GM12878 (cell line): ENCODE data around the gene UBR2. TPM values are rescaled to one million over a fixed set of nuclear protein-coding genes. Genes with fewer than 3 reads are reported as not detected.

Experiments
- ATAC-seq: fragments of 200-7000 bp; cut with Tn5 transposase; 3 replicates; pipeline ENCODE4 v1.9.1; 2020; ENCODE audit warnings: mild to moderate bottlenecking, moderate library complexity
- BruUV-seq: library from RNA; stranded (reverse); fragments of 400-500 nt; replicated peaks from 2 replicates; lab custom pipeline; 2021; lab: Mats Ljungman, UMichigan
- CTCF ChIA-PET: fragments of 300-600 bp; sonication (Branson Sonifier 250); formaldehyde crosslinking; extraction: SDS; loops from one replicate; lab custom pipeline; 2021; ENCODE audit warnings: inconsistent platforms; lab: Yijun Ruan, JAX
- POLR2A ChIA-PET: fragments of 350-600 bp; formaldehyde crosslinking; extraction: SDS; loops from one replicate; lab custom pipeline; 2021; ENCODE audit warnings: inconsistent platforms; lab: Charles Lee
- RAD21 ChIA-PET: fragments of 300-600 bp; sonication (Branson Sonifier 250); formaldehyde crosslinking; loops from one replicate; lab custom pipeline; 2023; ENCODE audit warnings: antibody characterized with exemption; ENCODE audit not compliant: unreplicated experiment; lab: Charles Lee
- SMC1A ChIA-PET: fragments of 300-600 bp; sonication (Branson Sonifier 250); formaldehyde crosslinking; loops from one replicate; lab custom pipeline; 2023; ENCODE audit not compliant: unreplicated experiment, uncharacterized antibody; lab: Charles Lee
- DNase-seq: peaks from one replicate; pipeline ENCODE4 v3.0.0-alpha.2; 2011; ENCODE audit warnings: low read depth, low spot score
- FAIRE-seq: peaks from 3 replicates; lab custom pipeline; 2011; peaks lifted over from hg19 to GRCh38; lab: Jason Lieb, UNC
- H2AFZ ChIP-seq: 2 replicates; pipeline ENCODE4 v1.6.0; 2011; ENCODE audit warnings: low read depth, low read length, control low read depth; ENCODE audit not compliant: control insufficient read depth
- H3K27ac ChIP-seq: 2 replicates; pipeline ENCODE4 v1.5.1; 2011; ENCODE audit warnings: control low read depth; ENCODE audit not compliant: control insufficient read depth, insufficient read depth
- H3K27me3 ChIP-seq, 2 experiments: replicated peaks in 1 of 2; 2 replicates each; pipeline versions ENCODE4 v1.6.0 to v1.6.1; 2011; ENCODE audit warnings: low read length in 1 of 2; ENCODE audit not compliant: control insufficient read depth in 2 of 2, insufficient read depth in 2 of 2
- H3K36me3 ChIP-seq, 2 experiments: 2 replicates each; pipeline ENCODE4 v1.5.1; 2011; ENCODE audit warnings: low read length in 1 of 2; ENCODE audit not compliant: control insufficient read depth in 2 of 2, insufficient read depth in 2 of 2
- H3K4me1 ChIP-seq: 2 replicates; pipeline ENCODE4 v1.6.1; 2011; ENCODE audit warnings: mild to moderate bottlenecking, low read length, moderate library complexity, mixed read lengths; ENCODE audit not compliant: control insufficient read depth, insufficient read depth
- H3K4me2 ChIP-seq: 2 replicates; pipeline ENCODE4 v1.6.0; 2011; ENCODE audit warnings: control low read depth; ENCODE audit not compliant: control insufficient read depth, insufficient read depth
- H3K4me3 ChIP-seq: fragments of 200-600 bp; sonication (generic); 2 replicates; pipeline ENCODE4 v1.5.1; 2016
- H3K79me2 ChIP-seq: 2 replicates; pipeline ENCODE4 v1.6.0; 2011; ENCODE audit warnings: low read length; ENCODE audit not compliant: control insufficient read depth, insufficient read depth
- H3K9ac ChIP-seq: 2 replicates; pipeline ENCODE4 v1.8.0; 2011; ENCODE audit warnings: low read length, control low read depth, mixed read lengths; ENCODE audit not compliant: control insufficient read depth, insufficient read depth
- H3K9me3 ChIP-seq: replicated peaks from 3 replicates; pipeline ENCODE4 v1.5.1; 2011; ENCODE audit warnings: mild to moderate bottlenecking, low read length; ENCODE audit not compliant: control insufficient read depth, insufficient read depth
- H4K20me1 ChIP-seq: 2 replicates; pipeline ENCODE4 v1.6.0; 2011; ENCODE audit not compliant: control insufficient read depth, insufficient read depth
- ATF3 ChIP-seq: IDR thresholded peaks from 2 replicates; pipeline ENCODE4 v1.6.1; 2011; ENCODE audit warnings: low read depth, mild to moderate bottlenecking, low read length, moderate library complexity, borderline replicate concordance; ENCODE audit errors: extremely low read depth
- CBFB ChIP-seq: IDR thresholded peaks from 2 replicates; pipeline ENCODE4 v1.6.1; 2016; ENCODE audit warnings: antibody characterized with exemption, low read depth
- HCFC1 ChIP-seq: fragments of 150-350 bp; IDR thresholded peaks from 2 replicates; pipeline ENCODE4 v1.6.1; 2014; ENCODE audit warnings: low read length
- HDAC2 ChIP-seq: fragments of 200-600 bp; sonication (generic); IDR thresholded peaks from 2 replicates; pipeline ENCODE4 v1.6.1; 2017
- HDAC6 ChIP-seq: fragments of 200-600 bp; sonication (generic); IDR thresholded peaks from one replicate; pipeline ENCODE4 v1.8.0; 2017; ENCODE audit warnings: antibody characterized with exemption; ENCODE audit not compliant: unreplicated experiment
- SUZ12 ChIP-seq: fragments of 200-600 bp; sonication (generic); IDR thresholded peaks from one replicate; pipeline ENCODE4 v1.6.1; 2018; ENCODE audit warnings: antibody characterized with exemption, mild to moderate bottlenecking; ENCODE audit not compliant: unreplicated experiment
- ZBTB11 ChIP-seq: fragments of 450-650 bp; formaldehyde crosslinking; IDR thresholded peaks from 2 replicates; pipeline ENCODE4 v1.5.0; 2022; ENCODE audit warnings: mild to moderate bottlenecking, missing genetic modification characterization
- ZZZ3 ChIP-seq: IDR thresholded peaks from 2 replicates; pipeline ENCODE4 v1.6.1; 2011; ENCODE audit warnings: low read depth; ENCODE audit not compliant: control insufficient read depth, insufficient read length
- WGBS: methylation state at CpG from one replicate; pipeline ENCODE4 v1.1.6; 2016; ENCODE audit warnings: low lambda C conversion rate; ENCODE audit not compliant: insufficient replicate concordance, insufficient coverage; ENCODE audit errors: missing lambda C conversion rate; 5-methylcytosine and 5-hydroxymethylcytosine counted together
- in situ Hi-C: fragments of 300-500 bp; cut with MboI; formaldehyde crosslinking; loops from 9 replicates; pipeline ENCODE4 v1.14.3; 2018; ENCODE audit warnings: mixed read lengths
- intact Hi-C: fragments of 100-400 bp; cut with micrococcal nuclease; formaldehyde crosslinking; loops from one replicate; pipeline ENCODE4 v1.14.2; 2022; ENCODE audit not compliant: unreplicated experiment
- polyA plus RNA-seq, 11 experiments: library from polyadenylated mRNA; depleted of rRNA in 4 of 11; unstranded in 6 of 11; stranded (reverse) in 5 of 11; fragments of >200 nt; fragmentation: Nextera tagmentation in 4 of 11; fragmentation: Illumina TruSeq in 1 of 11; extraction: Ambion mirVana in 4 of 11; extraction: Trizol in 1 of 11; gene quantifications; 1 replicate in 1 of 11; 2 replicates in 10 of 11; pipeline versions ENCODE4 v1.2.1 to v1.2.3, GENCODE V29; 2011 to 2016; ENCODE audit warnings: inconsistent platforms in 2 of 11, missing spikeins in 2 of 11, low read depth in 1 of 11
- total RNA-seq, 4 experiments: library from RNA; depleted of rRNA in 3 of 4; stranded (reverse); fragments of >200 nt in 3 of 4; fragmentation: Illumina TruSeq in 1 of 4; extraction: Trizol in 1 of 4; gene quantifications; 2 replicates each; pipeline versions ENCODE4 v1.2.1 to v1.2.3, GENCODE V29; 2013 to 2021
- TF ChIP-seq, protein P1 (sequence below): fragments of 450-650 bp; formaldehyde crosslinking; IDR thresholded peaks from 2 replicates; pipeline ENCODE4 v1.4.0; 2022; ENCODE audit warnings: mild to moderate bottlenecking, moderate library complexity

UBR2 gene
- total and polyA plus RNA-seq, 10 of the 15 experiments (the other 5 are each of a cell fraction or from before 2014, with no cell fraction given): 2.3 to 18.4 (median 9.6) TPM

- H2AFZ ChIP-seq: no peak overlapping the region
- CTCF ChIA-PET: interaction anchor here (1.5 kb wide), 1 partner anchor 46 kb away, joined by 3 read pairs; no protein-coding TSS in a partner anchor
These were observed 146.0 kb downstream of the UBR2 start for GRCh38 chr6:42709871-42710270.

More at GRCh38 chr6:42709871-42710270, 146.0 kb downstream of the UBR2 start:
- ChIA-PET RAD21 (no interaction called here), POLR2A (no interaction called here), SMC1A (no interaction called here)
- no peak overlapping the region for H3K9ac ChIP-seq
- no peak overlapping the region for H3K4me3 ChIP-seq
- TF ChIP-seq CBFB (no peak), ATF3 (no peak), SUZ12 (no peak), ZZZ3 (no peak), HCFC1 (no peak), ZBTB11 (no peak), HDAC2 (no peak), HDAC6 (no peak)
- TF ChIP-seq, protein P1, sequence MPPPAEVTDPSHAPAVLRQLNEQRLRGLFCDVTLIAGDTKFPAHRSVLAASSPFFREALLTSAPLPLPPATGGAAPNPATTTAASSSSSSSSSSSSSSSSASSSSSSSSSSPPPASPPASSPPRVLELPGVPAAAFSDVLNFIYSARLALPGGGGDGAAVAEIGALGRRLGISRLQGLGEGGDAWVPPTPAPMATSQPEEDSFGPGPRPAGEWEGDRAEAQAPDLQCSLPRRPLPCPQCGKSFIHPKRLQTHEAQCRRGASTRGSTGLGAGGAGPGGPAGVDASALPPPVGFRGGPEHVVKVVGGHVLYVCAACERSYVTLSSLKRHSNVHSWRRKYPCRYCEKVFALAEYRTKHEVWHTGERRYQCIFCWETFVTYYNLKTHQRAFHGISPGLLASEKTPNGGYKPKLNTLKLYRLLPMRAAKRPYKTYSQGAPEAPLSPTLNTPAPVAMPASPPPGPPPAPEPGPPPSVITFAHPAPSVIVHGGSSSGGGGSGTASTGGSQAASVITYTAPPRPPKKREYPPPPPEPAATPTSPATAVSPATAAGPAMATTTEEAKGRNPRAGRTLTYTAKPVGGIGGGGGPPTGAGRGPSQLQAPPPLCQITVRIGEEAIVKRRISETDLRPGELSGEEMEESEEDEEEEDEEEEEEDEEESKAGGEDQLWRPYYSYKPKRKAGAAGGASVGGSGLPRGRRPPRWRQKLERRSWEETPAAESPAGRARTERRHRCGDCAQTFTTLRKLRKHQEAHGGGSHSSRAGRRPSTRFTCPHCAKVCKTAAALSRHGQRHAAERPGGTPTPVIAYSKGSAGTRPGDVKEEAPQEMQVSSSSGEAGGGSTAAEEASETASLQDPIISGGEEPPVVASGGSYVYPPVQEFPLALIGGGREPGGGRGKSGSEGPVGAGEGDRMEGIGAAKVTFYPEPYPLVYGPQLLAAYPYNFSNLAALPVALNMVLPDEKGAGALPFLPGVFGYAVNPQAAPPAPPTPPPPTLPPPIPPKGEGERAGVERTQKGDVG (CRISPR knock-in tag): no peak
- H3K9me3 ChIP-seq: peaks cover 4% of the 10 kb centered on the region; the same call in 1 of the 3 replicates
- DNase-seq (no peak), FAIRE-seq (no peak), ATAC-seq (no peak)
- intact Hi-C loops: no loop called here
- H3K4me2 ChIP-seq: no peak overlapping the region
- no peaks in the 10 kb centered on the region for H3K79me2 ChIP-seq
- no peaks in the 10 kb centered on the region for H3K36me3 ChIP-seq
- WGBS: 32% methylated on average over 6 of the region's 6 CpGs
- no peaks in the 10 kb centered on the region for H3K4me1 ChIP-seq
- H3K27ac ChIP-seq: no peak overlapping the region
- in situ Hi-C loops: no loop called here
- H3K27me3 ChIP-seq: no peaks in the 10 kb centered on the region; a peak in 1 of 4 replicates
- H4K20me1 ChIP-seq: no peaks in the 10 kb centered on the region
- no TSS peak for BruUV-seq
